ENCODE results near the gene BICDL2. TPM values are rescaled to one million over a fixed set of nuclear protein-coding genes. Genes with fewer than 3 reads are reported as not detected.

The BICDL2 gene
- total RNA-seq, 1 donor from 2014 or later, result 16.3 TPM

DNA sequence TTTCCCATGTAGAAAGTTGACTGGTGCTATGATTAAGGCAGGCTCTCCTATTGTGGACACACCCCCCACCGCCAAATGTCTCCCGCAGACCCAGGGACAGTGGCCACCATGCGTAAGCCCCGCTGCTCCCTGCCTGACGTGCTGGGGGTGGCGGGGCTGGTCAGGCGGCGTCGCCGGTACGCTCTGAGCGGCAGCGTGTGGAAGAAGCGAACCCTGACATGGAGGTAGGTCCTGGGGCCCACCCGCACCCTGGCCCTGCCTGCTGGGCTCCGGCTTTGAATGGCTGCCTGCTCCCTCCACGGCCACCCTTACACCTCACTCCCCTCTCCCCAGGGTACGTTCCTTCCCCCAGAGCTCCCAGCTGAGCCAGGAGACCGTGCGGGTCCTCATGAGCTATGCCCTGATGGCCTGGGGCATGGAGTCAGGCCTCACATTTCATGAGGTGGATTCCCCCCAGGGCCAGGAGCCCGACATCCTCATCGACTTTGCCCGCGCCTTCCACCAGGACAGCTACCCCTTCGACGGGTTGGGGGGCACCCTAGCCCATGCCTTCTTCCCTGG lies 13.3 kb upstream of the BICDL2 start:
- no peak overlapping the region for H3K27ac ChIP-seq
- intact Hi-C loops (cut with DNase I), result no loop called here
- H3K27me3 ChIP-seq, result peaks cover 41% of the 10 kb centered on the region
- no peak for DNase-seq
- no peaks in the 10 kb centered on the region for H3K36me3 ChIP-seq
- no peak overlapping the region for H3K4me3 ChIP-seq
- TF ChIP-seq, protein P1, sequence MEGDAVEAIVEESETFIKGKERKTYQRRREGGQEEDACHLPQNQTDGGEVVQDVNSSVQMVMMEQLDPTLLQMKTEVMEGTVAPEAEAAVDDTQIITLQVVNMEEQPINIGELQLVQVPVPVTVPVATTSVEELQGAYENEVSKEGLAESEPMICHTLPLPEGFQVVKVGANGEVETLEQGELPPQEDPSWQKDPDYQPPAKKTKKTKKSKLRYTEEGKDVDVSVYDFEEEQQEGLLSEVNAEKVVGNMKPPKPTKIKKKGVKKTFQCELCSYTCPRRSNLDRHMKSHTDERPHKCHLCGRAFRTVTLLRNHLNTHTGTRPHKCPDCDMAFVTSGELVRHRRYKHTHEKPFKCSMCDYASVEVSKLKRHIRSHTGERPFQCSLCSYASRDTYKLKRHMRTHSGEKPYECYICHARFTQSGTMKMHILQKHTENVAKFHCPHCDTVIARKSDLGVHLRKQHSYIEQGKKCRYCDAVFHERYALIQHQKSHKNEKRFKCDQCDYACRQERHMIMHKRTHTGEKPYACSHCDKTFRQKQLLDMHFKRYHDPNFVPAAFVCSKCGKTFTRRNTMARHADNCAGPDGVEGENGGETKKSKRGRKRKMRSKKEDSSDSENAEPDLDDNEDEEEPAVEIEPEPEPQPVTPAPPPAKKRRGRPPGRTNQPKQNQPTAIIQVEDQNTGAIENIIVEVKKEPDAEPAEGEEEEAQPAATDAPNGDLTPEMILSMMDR (IDR thresholded peaks at IDR 0.05), result no peak
- ATAC-seq, result no peak
- peaks cover 13% of the 10 kb centered on the region for H3K4me1 ChIP-seq
- no peaks in the 10 kb centered on the region for H3K9me3 ChIP-seq

DNA sequence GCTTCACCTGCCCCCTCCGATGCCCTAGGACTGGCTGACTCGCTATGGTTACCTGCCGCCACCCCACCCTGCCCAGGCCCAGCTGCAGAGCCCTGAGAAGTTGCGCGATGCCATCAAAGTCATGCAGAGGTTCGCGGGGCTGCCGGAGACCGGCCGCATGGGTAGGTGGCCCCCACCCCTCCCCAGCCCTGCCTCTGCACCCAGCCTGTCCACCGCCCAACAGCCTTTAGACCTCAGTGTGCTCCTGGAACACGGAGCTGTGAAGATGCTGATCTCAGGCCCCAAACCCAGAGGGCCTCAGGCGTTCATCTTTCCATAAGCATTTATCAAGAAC lies 10.6 kb upstream of the BICDL2 start:
- no peaks in the 10 kb centered on the region for H3K36me3 ChIP-seq
- H3K4me3 ChIP-seq, result no peak overlapping the region
- H3K9me3 ChIP-seq, result no peaks in the 10 kb centered on the region
- intact Hi-C loops (cut with DNase I), result no loop called here
- H3K27ac ChIP-seq, result no peak overlapping the region
- TF ChIP-seq, protein P1 (IDR thresholded peaks at IDR 0.05), result no peak
- DNase-seq, result no peak
- H3K27me3 ChIP-seq, result peaks cover 67% of the 10 kb centered on the region
- H3K4me1 ChIP-seq, result peaks cover 12% of the 10 kb centered on the region
- ATAC-seq, result no peak

DNA sequence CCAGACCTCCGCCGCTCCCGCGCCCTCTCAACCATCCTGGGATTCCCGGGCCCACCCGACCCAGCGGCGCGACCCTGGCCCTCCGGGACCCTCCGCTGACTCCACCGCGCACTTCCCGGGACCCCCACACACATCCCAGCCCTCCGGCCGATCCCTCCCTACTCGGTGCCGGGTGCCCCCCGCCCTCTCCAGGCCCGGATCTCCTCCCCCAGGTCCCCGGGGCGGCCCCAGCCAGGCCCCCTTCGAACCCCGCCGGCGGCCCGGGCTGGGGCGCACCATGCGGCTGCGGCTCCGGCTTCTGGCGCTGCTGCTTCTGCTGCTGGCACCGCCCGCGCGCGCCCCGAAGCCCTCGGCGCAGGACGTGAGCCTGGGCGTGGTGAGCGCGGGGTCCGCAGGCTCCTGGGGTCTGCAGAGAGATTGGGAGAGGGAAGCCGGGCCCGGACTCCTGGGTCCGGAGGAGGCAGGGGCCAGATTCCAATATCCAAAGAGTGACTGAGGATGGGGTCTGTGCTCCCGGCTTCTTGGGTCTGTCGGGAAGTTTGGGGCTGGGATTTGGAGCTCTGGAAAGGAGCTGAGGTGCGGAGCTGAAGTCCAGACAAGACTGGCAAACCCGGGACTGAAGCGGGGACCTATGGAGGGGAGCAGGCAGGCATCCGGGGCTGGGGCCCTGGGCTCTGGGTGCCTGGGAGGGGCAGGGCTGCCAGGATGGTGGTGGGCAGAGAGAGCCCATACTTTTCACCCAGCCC lies 10.1 kb upstream of the BICDL2 start:
- ATAC-seq (peak; percentile 13), DNase-seq (no peak)
- intact Hi-C loops (cut with DNase I), result no loop called here
- no peaks in the 10 kb centered on the region for H3K9me3 ChIP-seq
- no peaks in the 10 kb centered on the region for H3K36me3 ChIP-seq
- peaks cover 70% of the 10 kb centered on the region for H3K27me3 ChIP-seq
- H3K4me3 ChIP-seq, result peak overlapping the region; percentile 53
- H3K4me1 ChIP-seq, result peaks cover 12% of the 10 kb centered on the region
- TF ChIP-seq, protein P1 (IDR thresholded peaks at IDR 0.05), result no peak
- no peak overlapping the region for H3K27ac ChIP-seq

DNA sequence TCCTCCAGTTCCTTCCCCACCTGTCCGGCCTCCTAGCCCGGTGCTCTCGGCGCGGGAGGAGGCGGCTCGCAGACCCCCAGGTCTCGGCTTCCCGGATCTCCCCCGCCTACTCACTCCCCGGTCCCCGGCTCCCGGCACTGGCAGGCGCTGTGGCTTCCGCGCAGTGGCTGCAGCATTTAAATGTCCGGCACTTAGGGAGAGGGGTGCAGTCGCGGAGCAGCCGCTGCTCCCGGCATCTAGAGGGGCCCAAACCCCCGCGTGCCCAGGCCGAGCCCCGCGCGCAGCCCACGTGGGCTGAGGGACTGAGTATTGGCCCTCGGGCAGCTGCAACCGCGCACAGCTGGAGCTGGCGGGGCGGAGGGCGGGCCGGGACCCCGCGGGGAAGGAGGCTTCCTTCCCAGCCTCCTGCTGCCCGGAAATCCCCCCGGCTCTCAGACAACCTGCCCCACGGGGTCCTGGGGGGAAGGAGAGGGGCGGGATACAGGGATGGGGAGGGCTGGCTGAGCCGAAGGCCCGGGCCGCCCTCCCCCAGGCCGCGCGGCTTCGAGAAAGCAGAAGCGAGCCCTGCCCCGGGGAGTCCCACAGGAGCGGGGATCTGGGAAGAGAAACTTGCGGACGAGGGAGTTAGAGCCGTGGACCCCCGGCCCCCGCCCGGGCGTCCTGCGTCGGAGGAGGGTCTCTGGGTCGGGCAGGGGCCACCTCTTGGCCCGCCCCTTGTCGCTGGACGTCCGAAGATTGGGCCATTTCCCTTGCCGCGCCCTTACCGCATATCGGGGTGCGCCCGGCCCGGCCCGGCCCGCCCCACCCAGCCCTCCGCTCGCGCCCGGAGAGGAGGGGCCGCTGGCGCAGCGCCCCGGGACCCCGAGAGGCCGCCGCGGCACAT lies 9.3 kb upstream of the BICDL2 start, which contains the start of gene MMP25:
Gene MMP25 (plus strand): TSS at position 804 of the 883 bp plus-strand sequence. CDS start 357 bp downstream, outside the sequence.
- intact Hi-C loops (cut with DNase I), result no loop called here
- Histone ChIP-seq H3K27me3 (peaks cover 78% of the 10 kb centered on the region), H3K9me3 (no peaks in the 10 kb centered on the region), H3K36me3 (no peaks in the 10 kb centered on the region), H3K4me3 (peak within 1 kb of the TSS; percentile 53), H3K27ac (peak within 1 kb of the TSS; percentile 42), H3K4me1 (peaks cover 12% of the 10 kb centered on the region)
- DNase-seq, result peak; percentile 75
- TF ChIP-seq, protein P1 (IDR thresholded peaks at IDR 0.05), result no peak
- ATAC-seq, result peak; percentile 68

DNA sequence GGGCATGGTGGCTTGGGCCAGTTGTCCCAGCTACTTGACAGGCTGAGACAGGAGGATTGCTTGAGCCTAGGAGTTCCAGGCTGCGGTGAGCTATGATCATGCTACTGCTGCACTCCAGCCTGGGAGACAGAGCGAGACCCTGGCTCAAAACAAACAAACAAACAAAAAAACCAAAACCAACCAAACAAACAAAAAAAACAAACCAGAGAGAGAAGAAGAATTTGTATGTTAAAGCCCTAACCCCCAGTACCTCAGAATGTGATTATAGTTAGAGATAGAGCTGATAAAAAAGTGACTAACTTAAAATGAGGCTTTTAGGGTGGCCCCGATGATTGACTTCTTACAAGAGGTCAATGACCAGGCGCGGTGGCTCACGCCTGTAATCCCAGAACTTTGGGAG lies 8.0 kb upstream of the BICDL2 start:
- Histone ChIP-seq H3K4me3 (no peak overlapping the region), H3K9me3 (no peaks in the 10 kb centered on the region), H3K4me1 (peaks cover 12% of the 10 kb centered on the region), H3K27ac (no peak overlapping the region), H3K36me3 (no peaks in the 10 kb centered on the region), H3K27me3 (peaks cover 76% of the 10 kb centered on the region)
- TF ChIP-seq, protein P1 (IDR thresholded peaks at IDR 0.05), result no peak
- intact Hi-C loops (cut with DNase I), result no loop called here
- ATAC-seq, result no peak
- no peak for DNase-seq
